ENCODE data around the gene PNMA3.
"Not testable (repeated sequence)": the region's sequence is repeated elsewhere in the genome, so short reads cannot be mapped to it uniquely, and the experiment has no call there.

Gene PNMA3

DNA sequence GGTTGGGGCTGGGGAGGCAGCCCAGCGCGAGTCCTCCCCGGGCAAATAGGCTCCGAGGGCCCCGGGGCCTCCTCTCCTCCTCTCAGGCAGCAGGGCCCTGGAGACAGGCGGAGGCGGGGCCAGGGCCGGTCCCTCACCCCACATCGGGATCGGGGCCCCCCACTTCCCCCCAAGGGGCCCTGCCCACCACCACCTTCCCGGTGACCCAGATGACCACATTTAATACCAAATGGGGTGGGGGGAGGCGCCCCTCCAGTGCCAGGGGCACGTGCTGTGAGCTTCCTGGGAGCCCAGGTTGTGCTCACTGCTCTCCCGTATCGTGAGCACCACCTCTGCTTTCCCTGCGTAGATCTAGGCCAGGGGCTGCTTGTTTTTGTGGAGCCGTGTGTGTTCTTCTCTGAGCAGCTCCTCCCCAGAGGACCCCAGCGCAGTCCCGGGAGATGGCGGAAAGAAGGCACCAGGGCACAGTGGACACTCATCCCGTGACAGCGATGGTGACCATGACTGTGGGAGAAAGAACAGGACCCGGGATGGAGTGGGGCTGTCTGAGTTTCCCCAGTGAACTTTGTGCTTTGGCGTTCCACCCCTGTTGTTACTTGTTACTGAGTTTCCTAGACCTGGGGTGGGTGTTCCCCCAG, 18.1 kb downstream of the PNMA3 start:
- no peak for DNase-seq (ENCODE audit: low spot score)

DNA sequence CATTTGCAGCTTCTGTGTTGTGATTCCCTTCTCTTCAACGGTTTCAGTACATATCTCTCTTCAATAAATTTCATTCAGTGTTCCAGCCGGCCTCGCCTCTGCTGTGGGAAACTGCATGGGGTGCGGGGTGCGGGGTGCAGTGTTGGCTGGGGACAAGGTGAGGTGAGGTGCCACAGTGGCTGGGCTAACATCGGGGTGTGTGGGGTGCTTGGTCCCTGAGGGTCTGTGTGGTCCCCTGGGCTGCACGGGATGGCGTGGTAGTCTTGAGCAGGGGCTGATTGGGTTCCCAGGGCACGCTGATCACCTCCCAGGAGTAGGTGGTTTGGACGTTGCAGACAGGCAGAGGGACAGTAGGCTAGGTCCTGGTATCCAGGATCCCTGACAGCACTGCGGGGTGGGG, 18.7 kb downstream of the PNMA3 start:
- DNase-seq (ENCODE audit: low spot score) = no peak

GRCh38 chrX:153075366-153075765, 19.1 kb downstream of the PNMA3 start:
- DNase-seq (ENCODE audit: low spot score) = no peak

- DNase-seq (ENCODE audit: low spot score) = not testable (repeated sequence)
Observed at GRCh38 chrX:153077437-153078135, 21.3 kb downstream of the PNMA3 start.

DNA sequence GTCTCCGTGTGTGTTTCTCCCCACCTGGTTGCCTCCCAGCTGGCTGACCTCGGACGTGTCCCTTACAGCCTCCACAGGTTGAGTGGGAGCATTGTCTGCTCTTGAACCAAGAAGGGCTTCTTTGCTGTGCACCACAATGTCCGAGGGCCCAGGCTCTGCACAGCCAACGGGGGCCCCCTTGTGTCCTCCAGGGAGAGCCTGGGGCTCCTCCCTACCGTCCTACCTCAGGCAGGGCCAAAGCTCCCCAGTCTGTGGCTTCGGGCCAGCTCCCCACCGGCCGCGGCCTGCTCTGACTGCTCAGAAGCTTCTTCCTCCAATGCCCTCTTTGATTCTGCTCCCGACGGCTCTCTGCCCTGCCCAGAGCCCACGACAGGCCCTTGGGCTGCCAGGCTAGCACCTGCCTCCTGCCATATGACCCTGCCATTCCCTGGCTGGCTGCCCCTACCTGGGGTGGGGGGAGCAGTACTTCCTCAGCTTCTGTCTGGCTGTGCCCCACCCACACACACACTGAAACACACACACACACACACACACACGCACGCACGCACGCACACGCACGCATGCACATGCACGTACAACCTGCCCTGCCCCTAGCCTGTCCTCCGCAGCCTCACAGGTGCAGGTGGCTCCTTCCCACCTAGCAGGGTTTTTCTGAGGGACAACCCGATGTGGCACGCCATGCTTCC, 27.1 kb downstream of the PNMA3 start:
- DNase-seq (ENCODE audit: low spot score) = not testable (repeated sequence)

GRCh38 chrX:153102418-153102817, 46.1 kb downstream of the PNMA3 start:
- DNase-seq (ENCODE audit: low spot score) = no peak

- DNase-seq (ENCODE audit: low spot score) = not testable (repeated sequence)
Observed at GRCh38 chrX:153104959-153105358, 48.7 kb downstream of the PNMA3 start.

GRCh38 chrX:153106092-153106801, 50.0 kb downstream of the PNMA3 start:
- DNase-seq (ENCODE audit: low spot score) = not testable (repeated sequence)

Data from CD4-positive, alpha-beta T cell treated with Interleukin-2 at 100 ng/mL for 4 hours (primary cell).